Endothelial cell of umbilical vein (primary cell): ENCODE measurements around the gene HOXB7.

Source experiments
- CTCF ChIP-seq, 2 donors: IDR thresholded peaks; 1 replicate in 1 of 2; 2 replicates in 1 of 2; pipeline ENCODE4 v1.5.1; 2011; ENCODE audit warnings: low read length in 2 of 2, mild to moderate bottlenecking in 2 of 2, moderate library complexity in 2 of 2, control low read depth in 1 of 2, inconsistent platforms in 1 of 2, low read depth in 1 of 2; ENCODE audit not compliant: insufficient read depth in 1 of 2; ENCODE audit errors: extremely low read depth in 1 of 2
- EZH2 ChIP-seq: IDR thresholded peaks from 2 replicates; pipeline ENCODE4 v1.6.1; 2012; ENCODE audit warnings: borderline replicate concordance, low read depth, mild to moderate bottlenecking, moderate library complexity, low read length, inconsistent platforms; ENCODE audit not compliant: severe bottlenecking
- FOS ChIP-seq: IDR thresholded peaks from 2 replicates; pipeline ENCODE4 v1.6.1; 2011; ENCODE audit warnings: mild to moderate bottlenecking, low read length, moderate library complexity, borderline replicate concordance; ENCODE audit not compliant: insufficient read depth
- GATA2 ChIP-seq: IDR thresholded peaks from 2 replicates; pipeline ENCODE4 v1.7.0; 2011; ENCODE audit warnings: low read depth, mild to moderate bottlenecking, moderate library complexity, mixed read lengths, low read length; ENCODE audit not compliant: insufficient read length, insufficient read depth
- POLR2A ChIP-seq: IDR thresholded peaks from 2 replicates; pipeline ENCODE4 v1.6.1; 2012; ENCODE audit warnings: low read depth, mild to moderate bottlenecking, control low read depth, low read length
- POLR2AphosphoS5 ChIP-seq: IDR thresholded peaks from 2 replicates; pipeline ENCODE4 v1.6.1; 2012; ENCODE audit warnings: low read depth, mild to moderate bottlenecking, control low read depth, low read length, moderate library complexity; ENCODE audit not compliant: insufficient read depth

GRCh38 chr17:48649741-48650140 lies 38.9 kb upstream of the HOXB7 start:
- TF ChIP-seq CTCF (IDR thresholded peaks at IDR 0.05; ENCODE audit: extremely low read depth in 1 of 2, insufficient read depth in 1 of 2, low read depth in 1 of 2, low read length in 2 of 2), result no peak
- TF ChIP-seq FOS, result no peak
- TF ChIP-seq EZH2, result no peak
- TF ChIP-seq GATA2, result no peak
- no peak for TF ChIP-seq POLR2A
- TF ChIP-seq POLR2AphosphoS5, result no peak
